T1000 (cell line): ENCODE data around the gene THADA.
A peak's percentile ranks its signal among the peaks of the same experiment; 100 is the strongest.

Source experiments
- DNase-seq: peaks from one replicate; lab custom pipeline; 2025; ENCODE audit warnings: mixed read lengths; lab: John Stamatoyannopoulos, UW

Gene THADA

GRCh38 chr2:43276266-43276941 lies 319.4 kb downstream of the THADA start:
- DNase-seq = no peak

GRCh38 chr2:43274721-43275120 lies 321.1 kb downstream of the THADA start:
- DNase-seq = no peak

GRCh38 chr2:43274055-43274454 lies 321.8 kb downstream of the THADA start:
- DNase-seq = no peak

GRCh38 chr2:43273529-43273928 lies 322.3 kb downstream of the THADA start:
- DNase-seq = no peak

- DNase-seq = no peak
These were observed 324.8 kb downstream of the THADA start for GRCh38 chr2:43270930-43271615.

- DNase-seq = no peak
These were observed 325.4 kb downstream of the THADA start for GRCh38 chr2:43270461-43270860.

GRCh38 chr2:43269706-43270105 lies 326.1 kb downstream of the THADA start:
- no peak for DNase-seq

GRCh38 chr2:43269074-43269572 lies 326.7 kb downstream of the THADA start:
- DNase-seq = peak; percentile 62

GRCh38 chr2:43268066-43268953 lies 327.5 kb downstream of the THADA start:
- no peak for DNase-seq

- no peak for DNase-seq
These were observed 328.5 kb downstream of the THADA start for GRCh38 chr2:43267381-43267780.

GRCh38 chr2:43266711-43267111 lies 329.1 kb downstream of the THADA start:
- DNase-seq = no peak

GRCh38 chr2:43265421-43265820 lies 330.4 kb downstream of the THADA start:
- DNase-seq = no peak

- no peak for DNase-seq
These were observed 330.8 kb downstream of the THADA start for GRCh38 chr2:43265001-43265400.

GRCh38 chr2:43262951-43263350 lies 332.9 kb downstream of the THADA start:
- DNase-seq = no peak

- no peak for DNase-seq
These were observed 333.6 kb downstream of the THADA start for GRCh38 chr2:43262239-43262638.

GRCh38 chr2:43259512-43259911 lies 336.3 kb downstream of the THADA start:
- DNase-seq = no peak

- DNase-seq = no peak
These were observed 337.2 kb downstream of the THADA start for GRCh38 chr2:43258547-43259156.

GRCh38 chr2:43255296-43255910 lies 340.4 kb downstream of the THADA start:
- DNase-seq = no peak

- no peak for DNase-seq
These were observed 341.5 kb downstream of the THADA start for GRCh38 chr2:43254331-43254730.

- DNase-seq = no peak
These were observed 344.6 kb downstream of the THADA start for GRCh38 chr2:43251171-43251731.

GRCh38 chr2:43250015-43250414 lies 345.8 kb downstream of the THADA start:
- DNase-seq = no peak
